GM21515 (cell line): ENCODE data around the gene ACTR10.

Experiments
- ATAC-seq: cut with Tn5 transposase; IDR thresholded peaks from one replicate; pipeline ENCODE4 v1.9.1; 2021; ENCODE audit not compliant: unreplicated experiment

Gene ACTR10

GRCh38 chr14:58199726-58200479 is at the start of gene ACTR10:
ACTR10 (plus strand) TSS chr14:58200149; CDS start chr14:58200218, 69 bp downstream.
- peak; percentile 95 for ATAC-seq

GRCh38 chr14:58150243-58150805 is 49.6 kb upstream of the ACTR10 start:
- ATAC-seq = no peak

- ATAC-seq = peak; percentile 49
Observed at GRCh38 chr14:58151133-58152013, 48.6 kb upstream of the ACTR10 start.

GRCh38 chr14:58152014-58152857 is 47.7 kb upstream of the ACTR10 start, which contains the start of gene ARMH4:
ARMH4 (minus strand) TSS chr14:58152213; CDS start chr14:58139358, 12,855 bp downstream.
- peak; percentile 92 for ATAC-seq

GRCh38 chr14:58160561-58160960 is 39.4 kb upstream of the ACTR10 start:
- ATAC-seq = no peak

DNA sequence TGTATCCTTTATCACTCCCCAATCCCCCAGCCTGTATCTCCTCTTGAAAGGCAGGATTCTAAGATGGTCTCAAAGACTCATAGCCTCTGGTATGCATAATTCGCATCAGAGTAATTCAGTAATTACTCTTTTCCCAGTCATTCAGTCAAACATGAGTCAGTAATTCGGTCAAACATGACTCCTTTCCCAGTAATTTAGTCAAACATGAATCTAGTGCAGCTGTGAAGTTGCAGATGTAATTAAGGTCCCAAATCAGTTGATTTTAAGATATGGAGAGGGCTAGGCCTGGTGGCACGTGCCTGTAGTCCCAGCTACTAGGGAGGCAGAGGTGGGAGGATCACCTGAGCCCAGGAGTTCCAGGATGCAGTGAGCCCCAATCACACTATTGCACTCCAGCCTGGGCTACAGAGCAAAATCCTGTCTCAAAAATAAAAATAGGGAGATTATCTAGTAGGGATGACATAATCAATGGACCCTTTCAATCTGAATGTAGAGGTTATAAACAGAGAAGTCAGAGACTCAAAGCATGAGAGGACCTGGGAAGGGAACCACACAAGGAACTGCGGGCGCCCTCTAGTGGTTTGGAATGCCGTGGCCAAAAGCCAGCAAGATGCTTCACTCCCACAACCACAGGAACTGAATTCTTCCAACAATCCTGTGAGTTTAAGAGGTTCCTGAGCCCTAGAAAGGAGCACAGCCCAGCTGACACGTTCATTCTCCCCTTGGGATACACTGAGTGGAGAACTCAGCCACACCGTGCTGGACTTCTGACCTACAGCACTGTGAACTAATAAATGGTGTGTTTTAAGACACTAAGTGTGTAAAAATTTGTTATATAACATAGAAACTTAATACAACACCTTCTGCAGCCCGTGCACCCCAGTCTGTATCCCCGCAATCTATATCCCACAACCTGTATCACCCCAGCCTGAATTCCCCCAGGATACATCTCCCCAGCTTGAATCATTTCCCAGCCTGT is 33.7 kb upstream of the ACTR10 start:
- ATAC-seq = peak; percentile 58

DNA sequence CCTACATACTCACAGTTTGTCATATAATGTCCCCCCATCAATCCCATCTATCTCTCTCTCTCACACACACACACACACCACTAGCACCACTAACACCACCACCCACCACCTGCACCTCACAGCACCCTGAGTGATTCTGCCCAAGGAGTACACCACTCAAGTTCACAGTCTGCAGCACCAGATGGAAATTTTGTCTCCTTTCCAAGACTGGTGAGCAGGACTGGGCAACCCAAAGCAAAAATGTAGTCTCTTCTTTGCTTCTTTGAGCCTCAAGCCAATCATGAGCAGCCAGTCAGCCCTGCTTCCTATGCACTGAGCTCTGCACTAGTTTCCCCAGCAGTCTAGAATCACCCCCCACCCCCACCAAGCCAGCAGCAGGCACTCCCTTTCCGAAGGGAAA is 32.9 kb upstream of the ACTR10 start:
- ATAC-seq = no peak

GRCh38 chr14:58167891-58168290 is 32.1 kb upstream of the ACTR10 start:
- ATAC-seq = no peak

DNA sequence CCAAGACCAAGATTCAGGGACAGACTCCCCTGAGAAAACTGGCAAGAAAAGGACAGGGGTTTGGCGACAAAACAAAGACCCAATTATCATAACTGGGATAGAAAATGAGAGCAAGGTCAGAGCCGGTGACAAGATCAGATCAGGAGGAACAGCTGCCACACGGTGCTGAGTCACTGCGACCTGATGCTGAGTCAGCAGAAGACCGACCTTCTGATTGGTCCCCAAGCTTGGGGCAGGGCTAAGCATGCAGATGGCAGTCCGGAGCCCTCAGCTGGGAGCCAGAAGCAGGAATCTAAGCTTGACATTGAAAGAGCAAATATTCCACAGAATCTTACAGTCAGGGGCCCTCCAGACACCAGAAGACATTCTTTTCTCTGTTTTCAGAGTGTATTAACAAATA is 28.9 kb upstream of the ACTR10 start:
- ATAC-seq = peak; percentile 72

DNA sequence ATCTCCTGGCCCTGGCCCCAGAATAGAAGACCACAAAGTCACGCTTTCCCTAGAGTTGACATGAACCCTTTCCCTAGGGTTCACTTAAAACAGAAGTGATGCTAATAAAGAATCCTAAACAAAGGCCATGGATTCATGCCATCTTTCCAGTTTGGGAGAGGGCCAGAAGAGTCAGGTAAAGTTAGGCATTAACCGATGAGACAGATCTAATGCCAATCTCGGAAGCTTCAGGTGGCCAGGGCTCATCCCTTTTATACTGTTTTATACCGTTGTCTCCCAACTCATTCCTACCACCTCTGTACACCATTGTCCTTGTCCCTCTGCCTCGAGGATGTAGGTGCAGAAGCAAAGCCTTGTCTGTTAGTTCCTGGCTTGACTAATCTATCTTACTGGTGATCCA is 22.8 kb upstream of the ACTR10 start:
- ATAC-seq = no peak

DNA sequence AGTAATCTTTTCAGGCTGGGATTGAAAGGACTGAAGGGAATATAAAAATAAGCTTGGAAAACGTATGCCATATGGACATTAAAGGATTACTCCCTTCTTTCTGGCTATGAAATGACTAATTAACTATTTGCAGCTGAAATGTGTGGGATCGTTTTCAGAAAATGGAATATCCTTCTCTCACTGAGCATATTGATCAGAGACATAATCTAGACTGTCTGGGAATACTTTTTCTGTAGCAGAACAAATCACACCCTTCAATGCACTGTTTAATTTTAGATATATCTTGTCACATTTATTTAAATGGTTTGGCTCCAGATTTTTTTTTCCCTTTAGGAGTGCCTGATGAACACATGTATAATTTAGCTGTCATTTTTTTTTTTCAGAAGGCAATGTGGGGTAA is 10.8 kb upstream of the ACTR10 start:
- ATAC-seq = no peak

- no peak for ATAC-seq
Observed at GRCh38 chr14:58191763-58192601, 8.0 kb upstream of the ACTR10 start.

DNA sequence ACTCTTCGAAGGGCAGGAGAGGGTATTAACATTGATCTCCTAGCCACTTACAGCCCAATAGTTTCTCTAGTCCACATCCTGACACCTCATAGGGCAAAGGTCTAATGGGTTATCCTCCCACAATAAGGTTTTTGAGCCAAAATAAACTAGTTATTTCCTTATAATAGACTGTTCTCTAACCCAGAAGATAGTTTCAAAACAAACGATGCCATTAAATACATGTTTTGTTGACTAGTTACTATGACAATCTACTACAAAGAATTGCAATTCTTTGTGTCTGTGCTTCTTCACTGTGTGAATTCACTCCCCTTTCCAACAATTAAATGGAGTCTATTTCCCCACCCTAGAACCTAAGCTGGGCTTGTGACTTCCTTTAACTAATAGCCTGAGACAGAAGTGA is 6.4 kb upstream of the ACTR10 start:
- no peak for ATAC-seq

DNA sequence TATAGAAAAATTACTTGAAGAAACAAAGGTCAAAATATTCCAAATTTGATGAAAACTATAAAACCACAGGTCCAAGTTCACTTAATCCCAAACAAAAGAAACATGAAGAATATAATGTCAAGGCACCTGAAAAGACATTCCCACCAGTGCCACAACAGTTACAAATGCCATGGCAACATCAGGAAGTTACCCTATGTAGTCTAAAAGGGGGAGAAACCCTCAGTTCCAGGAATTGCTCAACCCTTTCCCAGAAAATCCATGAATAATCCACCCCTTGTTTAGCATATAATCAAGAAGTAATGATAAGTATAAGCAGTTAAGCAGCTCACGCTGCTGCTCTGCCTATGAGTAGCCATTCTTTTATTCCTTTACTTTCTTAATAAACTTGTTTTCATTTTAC is 3.8 kb upstream of the ACTR10 start:
- ATAC-seq = no peak

DNA sequence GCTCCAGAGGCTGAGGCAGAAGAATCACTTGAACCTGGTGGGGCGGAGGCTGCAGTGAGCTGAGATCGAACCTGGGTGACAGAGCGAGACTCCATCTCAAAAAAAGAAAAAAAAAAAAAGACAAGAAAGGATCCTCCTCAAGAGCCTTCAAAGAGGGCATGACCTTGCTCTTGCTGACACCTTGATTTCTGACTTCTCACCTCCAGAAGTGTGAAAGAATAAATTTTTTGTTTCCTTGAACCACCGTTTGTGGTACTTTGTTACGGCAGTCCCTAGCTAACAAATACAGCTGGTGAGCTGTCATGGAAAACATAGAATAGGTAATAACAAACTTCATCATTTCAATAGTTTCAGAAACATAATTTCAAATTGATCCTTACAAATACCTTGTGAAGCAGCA is 1.9 kb upstream of the ACTR10 start:
- no peak for ATAC-seq

DNA sequence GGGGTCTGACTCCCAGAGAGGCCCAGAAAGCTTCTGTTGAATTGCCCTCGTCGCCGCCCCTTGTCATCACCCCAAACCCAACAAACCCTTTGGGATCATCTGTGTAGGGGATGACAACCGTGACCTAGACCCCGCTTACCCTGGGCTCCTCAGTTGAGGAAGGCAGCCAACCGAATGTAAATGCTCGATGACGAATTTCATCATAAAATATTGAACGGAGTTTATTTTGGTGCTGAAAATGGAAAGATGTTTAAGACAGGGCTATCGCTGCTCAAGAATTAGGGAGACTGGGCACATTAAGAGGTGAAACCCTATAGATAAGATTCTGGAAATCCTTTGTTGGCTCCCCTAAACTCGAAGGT is 512 bp downstream of the ACTR10 start:
- peak; percentile 7 for ATAC-seq

DNA sequence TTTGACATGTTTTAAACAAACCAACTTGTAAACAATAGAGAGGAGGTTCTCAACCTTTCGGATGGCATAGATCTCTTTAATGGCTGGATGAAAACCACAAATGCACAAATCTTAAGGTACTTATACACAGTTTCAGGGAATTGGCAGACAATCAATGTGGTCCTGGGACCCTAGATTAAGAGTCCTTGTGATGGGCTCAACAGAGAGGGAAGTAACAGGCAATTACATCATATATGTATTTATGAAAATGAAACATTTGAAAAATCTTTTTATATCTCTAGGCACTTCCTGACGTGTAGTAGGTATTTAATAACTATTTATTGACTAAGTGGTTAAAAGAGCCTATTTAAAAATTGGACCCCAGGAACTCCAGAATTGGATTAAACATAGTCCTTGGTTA is 897 bp downstream of the ACTR10 start:
- no peak for ATAC-seq

- ATAC-seq = no peak
Observed at GRCh38 chr14:58213176-58213575, 13.2 kb downstream of the ACTR10 start.
